ENCODE data around the gene PRKCZ.

PRKCZ gene

GRCh38 chr1:2177946-2178538, 127.8 kb downstream of the PRKCZ start:
- Histone ChIP-seq H3K36me3 (ENCODE audit: low read depth) (peaks cover 7% of the 10 kb centered on the region), H3K27me3 (ENCODE audit: insufficient read depth, poor library complexity, severe bottlenecking) (no peaks in the 10 kb centered on the region), H3K9me3 (ENCODE audit: severe bottlenecking) (no peaks in the 10 kb centered on the region), H3K27ac (ENCODE audit: poor library complexity, severe bottlenecking) (no peak overlapping the region), H3K4me3 (ENCODE audit: severe bottlenecking) (no peak overlapping the region), H3K4me1 (ENCODE audit: insufficient read depth, poor library complexity, severe bottlenecking) (no peaks in the 10 kb centered on the region)
- no peak for TF ChIP-seq CTCF (IDR thresholded peaks at IDR 0.05; ENCODE audit: poor library complexity, severe bottlenecking)
- no peak for ATAC-seq (ENCODE audit: low read depth)
- DNase-seq (ENCODE audit: low spot score) = no peak

GRCh38 chr1:2178875-2179274, 128.7 kb downstream of the PRKCZ start:
- Histone ChIP-seq H3K9me3 (ENCODE audit: severe bottlenecking) (no peaks in the 10 kb centered on the region), H3K4me1 (ENCODE audit: insufficient read depth, poor library complexity, severe bottlenecking) (no peaks in the 10 kb centered on the region), H3K4me3 (ENCODE audit: severe bottlenecking) (no peak overlapping the region), H3K27ac (ENCODE audit: poor library complexity, severe bottlenecking) (no peak overlapping the region), H3K36me3 (ENCODE audit: low read depth) (peaks cover 7% of the 10 kb centered on the region), H3K27me3 (ENCODE audit: insufficient read depth, poor library complexity, severe bottlenecking) (no peaks in the 10 kb centered on the region)
- TF ChIP-seq CTCF (IDR thresholded peaks at IDR 0.05; ENCODE audit: poor library complexity, severe bottlenecking) = no peak
- DNase-seq (ENCODE audit: low spot score) (no peak), ATAC-seq (ENCODE audit: low read depth) (no peak)

- Histone ChIP-seq H3K27me3 (ENCODE audit: insufficient read depth, poor library complexity, severe bottlenecking) (no peaks in the 10 kb centered on the region), H3K36me3 (ENCODE audit: low read depth) (peaks cover 7% of the 10 kb centered on the region), H3K4me1 (ENCODE audit: insufficient read depth, poor library complexity, severe bottlenecking) (no peaks in the 10 kb centered on the region), H3K4me3 (ENCODE audit: severe bottlenecking) (no peak overlapping the region), H3K27ac (ENCODE audit: poor library complexity, severe bottlenecking) (no peak overlapping the region), H3K9me3 (ENCODE audit: severe bottlenecking) (no peaks in the 10 kb centered on the region)
- ATAC-seq (ENCODE audit: low read depth) (no peak), DNase-seq (ENCODE audit: low spot score) (no peak)
- TF ChIP-seq CTCF (IDR thresholded peaks at IDR 0.05; ENCODE audit: poor library complexity, severe bottlenecking) = no peak
Measured at GRCh38 chr1:2179283-2180013, 129.2 kb downstream of the PRKCZ start.

GRCh38 chr1:2180297-2181245, 130.4 kb downstream of the PRKCZ start:
- H3K27me3 ChIP-seq (ENCODE audit: insufficient read depth, poor library complexity, severe bottlenecking) = no peaks in the 10 kb centered on the region
- TF ChIP-seq CTCF (IDR thresholded peaks at IDR 0.05; ENCODE audit: poor library complexity, severe bottlenecking) = no peak
- no peaks in the 10 kb centered on the region for H3K4me1 ChIP-seq (ENCODE audit: insufficient read depth, poor library complexity, severe bottlenecking)
- H3K4me3 ChIP-seq (ENCODE audit: severe bottlenecking) = no peak overlapping the region
- no peaks in the 10 kb centered on the region for H3K9me3 ChIP-seq (ENCODE audit: severe bottlenecking)
- DNase-seq (ENCODE audit: low spot score) (no peak), ATAC-seq (ENCODE audit: low read depth) (no peak)
- H3K36me3 ChIP-seq (ENCODE audit: low read depth) = 0 out of 2 replicates have a peak, but pooled peaks cover 9% of the 10 kb centered on the region
- no peak overlapping the region for H3K27ac ChIP-seq (ENCODE audit: poor library complexity, severe bottlenecking)
